ENCODE measurements around the gene MSH4. TPM values are rescaled to one million over a fixed set of nuclear protein-coding genes. Genes with fewer than 3 reads are reported as not detected.

The MSH4 gene
- total RNA-seq, 1 donor from 2014 or later: 0.57 TPM

DNA sequence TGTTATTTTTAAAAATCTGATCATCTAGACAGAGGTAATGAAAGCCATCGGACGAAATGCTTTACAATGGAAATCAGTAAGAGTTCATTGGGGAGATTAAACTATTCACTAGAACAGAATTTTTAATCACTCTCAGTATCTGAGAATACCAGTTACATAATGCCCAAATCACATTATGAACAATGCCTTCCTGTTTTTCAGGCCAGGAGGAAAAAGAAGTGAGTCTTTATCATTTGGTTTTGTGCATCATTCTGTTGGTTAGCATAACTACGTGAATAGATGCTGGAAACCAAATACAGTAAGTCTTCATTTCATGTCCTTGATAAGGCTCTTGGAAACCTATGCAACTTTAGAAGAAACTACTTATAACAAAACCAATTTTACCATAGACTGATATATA lies 153.5 kb downstream of the MSH4 start:
- Mint-ChIP-seq H3K27ac (no peak overlapping the region), H3K27me3 (no peaks in the 10 kb centered on the region), H3K36me3 (ENCODE audit: insufficient read depth) (peaks cover 7% of the 10 kb centered on the region), H3K4me3 (ENCODE audit: low read depth) (no peak overlapping the region), H3K9me3 (ENCODE audit: low read depth) (peaks cover 30% of the 10 kb centered on the region), H3K4me1 (ENCODE audit: low read depth) (peaks cover 31% of the 10 kb centered on the region)
- DNase-seq (ENCODE audit: low spot score, unreplicated experiment): no peak
- TF ChIP-seq CTCF (IDR thresholded peaks at IDR 0.05; ENCODE audit: unreplicated experiment): no peak

DNA sequence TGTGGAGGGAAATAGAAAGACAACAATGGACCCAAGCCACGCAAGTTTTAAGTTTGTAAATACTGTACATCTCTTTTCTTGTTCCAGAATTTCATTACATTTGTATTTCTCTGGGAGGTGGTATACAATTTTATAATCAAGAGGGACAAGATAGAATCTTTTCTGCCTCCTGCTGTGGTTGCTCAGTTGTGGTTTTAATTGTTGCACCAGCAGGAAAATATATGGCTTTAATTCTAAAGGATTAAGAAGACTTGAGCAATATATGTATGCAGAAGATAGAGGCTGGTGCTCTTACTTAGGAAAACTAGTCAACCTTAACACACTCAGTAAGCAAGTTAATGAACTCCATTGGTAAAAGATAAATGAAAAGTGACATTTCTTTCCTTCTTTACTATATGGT lies 155.3 kb downstream of the MSH4 start:
- H3K27ac Mint-ChIP-seq: peak overlapping the region; percentile 67
- TF ChIP-seq CTCF (IDR thresholded peaks at IDR 0.05; ENCODE audit: unreplicated experiment): no peak
- H3K27me3 Mint-ChIP-seq: no peaks in the 10 kb centered on the region
- H3K4me1 Mint-ChIP-seq (ENCODE audit: low read depth): peaks cover 31% of the 10 kb centered on the region
- peaks cover 4% of the 10 kb centered on the region for H3K36me3 Mint-ChIP-seq (ENCODE audit: insufficient read depth)
- DNase-seq (ENCODE audit: low spot score, unreplicated experiment): no peak
- H3K4me3 Mint-ChIP-seq (ENCODE audit: low read depth): no peak overlapping the region
- peaks cover 13% of the 10 kb centered on the region for H3K9me3 Mint-ChIP-seq (ENCODE audit: low read depth)

GRCh38 chr1:75953461-75953860 lies 156.8 kb downstream of the MSH4 start:
- H3K9me3 Mint-ChIP-seq (ENCODE audit: low read depth): peaks cover 9% of the 10 kb centered on the region
- no peak overlapping the region for H3K4me3 Mint-ChIP-seq (ENCODE audit: low read depth)
- peak overlapping the region; percentile 84 for H3K27ac Mint-ChIP-seq
- no peak for TF ChIP-seq CTCF (IDR thresholded peaks at IDR 0.05; ENCODE audit: unreplicated experiment)
- no peak for DNase-seq (ENCODE audit: low spot score, unreplicated experiment)
- H3K4me1 Mint-ChIP-seq (ENCODE audit: low read depth): peaks cover 31% of the 10 kb centered on the region
- no peaks in the 10 kb centered on the region for H3K27me3 Mint-ChIP-seq
- peaks cover 2% of the 10 kb centered on the region for H3K36me3 Mint-ChIP-seq (ENCODE audit: insufficient read depth)

GRCh38 chr1:75954586-75954985 lies 157.9 kb downstream of the MSH4 start:
- Mint-ChIP-seq H3K4me3 (ENCODE audit: low read depth) (no peak overlapping the region), H3K36me3 (ENCODE audit: insufficient read depth) (no peaks in the 10 kb centered on the region)

More at GRCh38 chr1:75954586-75954985, 157.9 kb downstream of the MSH4 start:
- Mint-ChIP-seq H3K27me3 (no peaks in the 10 kb centered on the region), H3K9me3 (ENCODE audit: low read depth) (peaks cover 3% of the 10 kb centered on the region), H3K27ac (peak overlapping the region; percentile 19), H3K4me1 (ENCODE audit: low read depth) (peaks cover 23% of the 10 kb centered on the region)
- TF ChIP-seq CTCF (IDR thresholded peaks at IDR 0.05; ENCODE audit: unreplicated experiment): no peak
- DNase-seq (ENCODE audit: low spot score, unreplicated experiment): no peak

Other genes with a start within 250 kb of the MSH4 start
- gene SLC44A5, start 185.8 kb upstream of the MSH4 start, total RNA-seq: 8.8 and 9.5 TPM in 2 replicates
- 60.1 and 61.2 TPM in 2 replicates for gene ACADM, start 72.2 kb upstream of the MSH4 start, total RNA-seq
- gene RABGGTB, start 10.6 kb upstream of the MSH4 start, total RNA-seq: 86.4 and 98.5 TPM in 2 replicates
- not detected in 2 replicates for gene ASB17, start 135.5 kb downstream of the MSH4 start, total RNA-seq

Data from progenitor cell of endocrine pancreas (in vitro differentiated cells).